A549 (cell line): ENCODE data around the gene SPDYC. TPM values are rescaled to one million over a fixed set of nuclear protein-coding genes. Genes with fewer than 3 reads are reported as not detected.

Experiments
- ATAC-seq, 2 experiments: fragments of 200-7000 bp in 1 of 2; fragments of >200 bp in 1 of 2; cut with Nextera tagmentation in 1 of 2; cut with Tn5 transposase in 1 of 2; 3 replicates each; pipeline versions ENCODE4 v1.8.0 to v1.9.1; 2018 to 2020; ENCODE audit warnings: mild to moderate bottlenecking in 1 of 2, moderate library complexity in 1 of 2
- CTCF ChIA-PET: fragments of 300-600 bp; sonication (Branson Sonifier 250); formaldehyde crosslinking; extraction: SDS; loops from one replicate; lab custom pipeline; 2021; ENCODE audit warnings: antibody characterized with exemption, inconsistent platforms; lab: Yijun Ruan, JAX
- POLR2A ChIA-PET: fragments of 350-600 bp; formaldehyde crosslinking; extraction: SDS; loops from one replicate; lab custom pipeline; 2021; ENCODE audit warnings: antibody characterized with exemption, inconsistent platforms; lab: Yijun Ruan, JAX
- DNase-seq, 2 experiments: peaks; one replicate each; pipeline versions ENCODE4 v3.0.0 to v3.0.0-alpha.2; 2011 to 2016; ENCODE audit warnings: low read depth in 1 of 2, low spot score in 1 of 2
- FAIRE-seq: peaks from 2 replicates; lab custom pipeline; 2011; peaks lifted over from hg19 to GRCh38; lab: Jason Lieb, UNC
- H3K27ac ChIP-seq, 2 experiments: fragments of >200 bp; sonication (Bioruptor Twin); formaldehyde crosslinking; 3 replicates each; pipeline ENCODE4 v1.5.1; 2016 to 2017
- H3K4me1 ChIP-seq: fragments of >200 bp; sonication (Bioruptor Twin); formaldehyde crosslinking; 3 replicates; pipeline ENCODE4 v1.6.1; 2016
- H3K4me2 ChIP-seq: fragments of >200 bp; sonication (Bioruptor Twin); formaldehyde crosslinking; 3 replicates; pipeline ENCODE4 v1.6.1; 2016
- H3K4me3 ChIP-seq: fragments of >200 bp; sonication (Bioruptor Twin); formaldehyde crosslinking; 3 replicates; pipeline ENCODE4 v1.5.1; 2016
- H3K9me3 ChIP-seq: fragments of >200 bp; sonication (Bioruptor Twin); formaldehyde crosslinking; 3 replicates; pipeline ENCODE4 v1.6.1; 2016
- CBX8 ChIP-seq: fragments of 200-600 bp; sonication (generic); IDR thresholded peaks from 2 replicates; pipeline ENCODE4 v1.6.1; 2016
- EHMT2 ChIP-seq: fragments of 200-600 bp; sonication (generic); IDR thresholded peaks from 2 replicates; pipeline ENCODE4 v1.6.1; 2016; ENCODE audit warnings: antibody characterized with exemption, low read depth, mild to moderate bottlenecking, moderate library complexity
- FOSB ChIP-seq: fragments of 250-450 bp; sonication (Bioruptor Pico); IDR thresholded peaks from 2 replicates; pipeline ENCODE4 v1.5.0; 2020; ENCODE audit warnings: mild to moderate bottlenecking, moderate library complexity
- FOSL2 ChIP-seq, 2 experiments: fragments of 450-650 bp in 1 of 2; fragments of >200 bp in 1 of 2; sonication (Bioruptor Twin) in 1 of 2; formaldehyde crosslinking; IDR thresholded peaks; 2 replicates each; pipeline versions ENCODE4 v1.5.0 to v1.6.1; 2016 to 2020; ENCODE audit warnings: mild to moderate bottlenecking in 1 of 2, moderate library complexity in 1 of 2
- HOXA7 ChIP-seq: fragments of 250-450 bp; sonication (Bioruptor Pico); IDR thresholded peaks from 2 replicates; pipeline ENCODE4 v1.5.0; 2020; ENCODE audit warnings: mild to moderate bottlenecking, moderate library complexity
- MAZ ChIP-seq: fragments of 150-350 bp; IDR thresholded peaks from 2 replicates; pipeline ENCODE4 v1.6.1; 2014; ENCODE audit warnings: antibody characterized with exemption, low read depth, low read length, borderline replicate concordance
- NR3C1 ChIP-seq: fragments of >200 bp; sonication (Bioruptor Twin); formaldehyde crosslinking; IDR thresholded peaks from 3 replicates; pipeline ENCODE4 v1.6.1; 2017
- POLR2A ChIP-seq: IDR thresholded peaks from 2 replicates; pipeline ENCODE4 v1.6.1; 2012; ENCODE audit warnings: mild to moderate bottlenecking, low read length
- RFX5 ChIP-seq: fragments of 450-650 bp; IDR thresholded peaks from 2 replicates; pipeline ENCODE4 v1.7.1; 2014; ENCODE audit warnings: antibody characterized with exemption, mild to moderate bottlenecking, moderate library complexity
- RNF2 ChIP-seq: fragments of 200-600 bp; sonication (generic); IDR thresholded peaks from 2 replicates; pipeline ENCODE4 v1.6.1; 2016; ENCODE audit warnings: low read depth, mild to moderate bottlenecking, antibody characterized with exemption, moderate library complexity, borderline replicate concordance
- TFCP2L1 ChIP-seq: fragments of 250-450 bp; sonication (Bioruptor Pico); IDR thresholded peaks from 2 replicates; pipeline ENCODE4 v1.5.0; 2021; ENCODE audit warnings: mild to moderate bottlenecking
- TP53 ChIP-seq: fragments of 250-450 bp; sonication (Bioruptor Pico); IDR thresholded peaks from 2 replicates; pipeline ENCODE4 v1.5.0; 2021; ENCODE audit warnings: mild to moderate bottlenecking, moderate library complexity
- ZFP36 ChIP-seq: fragments of 450-650 bp; IDR thresholded peaks from 2 replicates; pipeline ENCODE4 v1.6.1; 2014; ENCODE audit warnings: borderline replicate concordance; ENCODE audit not compliant: partially characterized antibody
- ZSCAN20 ChIP-seq: fragments of 250-450 bp; sonication (Bioruptor Pico); IDR thresholded peaks from 2 replicates; pipeline ENCODE4 v1.8.0; 2022; ENCODE audit warnings: mild to moderate bottlenecking, moderate library complexity
- WGBS: methylation state at CpG from one replicate; pipeline ENCODE4 v1.1.6; 2017; ENCODE audit errors: missing lambda C conversion rate; 5-methylcytosine and 5-hydroxymethylcytosine counted together
- polyA plus RNA-seq, 4 experiments: library from polyadenylated mRNA; depleted of rRNA in 3 of 4; stranded (reverse); fragments of >200 nt; fragmentation: RNase III in 1 of 4; extraction: RNeasy Plus Mini Kit Qiagen cat#74134 plus additional on column Dnase treatment in 1 of 4; gene quantifications; 2 replicates in 3 of 4; 3 replicates in 1 of 4; pipeline ENCODE4 v1.2.3, GENCODE V29; 2011 to 2017
- TF ChIP-seq, protein P1 (sequence below): fragments of 200-600 bp; sonication (generic); IDR thresholded peaks from 2 replicates; pipeline ENCODE4 v1.6.1; 2016; ENCODE audit warnings: antibody characterized with exemption, mild to moderate bottlenecking, moderate library complexity
- TF ChIP-seq, protein P2 (sequence below): fragments of >200 bp; sonication (Bioruptor Twin); formaldehyde crosslinking; IDR thresholded peaks from 3 replicates; pipeline ENCODE4 v1.5.1; 2016

Gene SPDYC
- polyA plus RNA-seq, 2 of the 4 experiments (the other 2 are of a cell fraction): not detected

DNA sequence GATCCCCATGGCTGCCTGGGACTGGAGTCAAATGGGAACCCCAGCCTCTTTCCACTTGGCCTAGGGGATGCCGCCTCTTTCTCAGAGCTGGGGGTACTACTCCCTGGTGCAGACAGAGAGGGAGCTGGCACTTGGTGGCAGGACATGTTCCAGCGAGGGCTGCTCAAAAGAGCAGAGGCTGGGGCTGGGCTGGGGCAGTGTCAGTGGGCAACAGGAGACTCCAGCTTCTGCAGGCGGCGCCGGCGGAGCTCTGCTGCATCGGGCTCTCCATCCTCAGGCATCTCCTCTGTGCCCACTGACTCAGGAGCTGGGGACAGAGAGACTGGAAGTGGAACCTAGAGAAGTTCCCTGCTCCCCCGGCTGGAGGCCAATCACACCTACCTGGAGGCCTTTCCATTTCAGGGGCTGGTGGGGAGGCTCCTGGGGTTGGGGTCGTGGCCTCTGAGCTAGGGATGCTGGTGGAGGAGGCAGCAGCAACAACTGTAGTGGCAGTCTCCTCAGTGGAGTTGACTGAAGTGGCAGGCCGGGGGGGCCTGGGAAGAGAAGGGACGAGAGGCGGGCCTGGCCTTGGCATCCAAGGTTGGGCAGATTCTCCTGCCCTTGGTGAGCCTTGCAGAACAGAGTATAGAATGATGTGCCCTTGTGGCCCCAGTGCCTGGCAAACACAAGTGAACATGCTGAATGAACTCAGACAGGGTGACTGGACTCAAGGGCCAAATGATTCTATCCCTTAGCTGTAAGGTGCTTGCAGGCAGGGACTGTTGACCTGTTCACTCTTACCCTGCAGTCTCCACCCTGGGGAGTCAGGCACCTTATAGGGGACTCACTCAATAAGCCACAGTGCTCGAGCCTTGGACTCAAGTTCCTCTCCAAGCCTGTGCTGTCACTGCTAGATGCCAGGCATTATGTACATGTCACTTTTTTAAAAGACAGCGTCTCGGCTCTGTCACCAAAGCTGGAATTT lies 41.6 kb upstream of the SPDYC start:
- peaks cover 9% of the 10 kb centered on the region for H3K4me1 ChIP-seq
- WGBS: 87% methylated on average over 12 of the region's 15 CpGs
- DNase-seq (no peak), ATAC-seq (no peak), FAIRE-seq (no peak)
- no peak overlapping the region for H3K27ac ChIP-seq
- ChIA-PET POLR2A (interaction anchor here (1.4 kb wide), 1 partner anchor 17 kb away, joined by 3 read pairs; the partner anchor contains the start of gene TM7SF2), CTCF (interaction anchor here (0.6 to 7.3 kb wide), 9 partner anchors 9 to 152 kb away, joined by 3 to 75 read pairs (median 3); partner anchors contain the start of genes FAU, MRPL49 and ZNHIT2)
- no peaks in the 10 kb centered on the region for H3K9me3 ChIP-seq
- H3K4me3 ChIP-seq: no peak overlapping the region
- TF ChIP-seq RFX5 (no peak), TP53 (CRISPR knock-in tag) (no peak), FOSB (CRISPR knock-in tag) (no peak), HOXA7 (CRISPR knock-in tag) (no peak), CBX8 (no peak), ZSCAN20 (CRISPR knock-in tag) (no peak), RNF2 (no peak), ZFP36 (no peak), FOSL2 (IDR thresholded peaks at IDR 0.05) (no peak), FOSL2 (CRISPR knock-in tag; IDR thresholded peaks at IDR 0.05) (no peak), TFCP2L1 (CRISPR knock-in tag) (no peak)
- TF ChIP-seq, protein P1, sequence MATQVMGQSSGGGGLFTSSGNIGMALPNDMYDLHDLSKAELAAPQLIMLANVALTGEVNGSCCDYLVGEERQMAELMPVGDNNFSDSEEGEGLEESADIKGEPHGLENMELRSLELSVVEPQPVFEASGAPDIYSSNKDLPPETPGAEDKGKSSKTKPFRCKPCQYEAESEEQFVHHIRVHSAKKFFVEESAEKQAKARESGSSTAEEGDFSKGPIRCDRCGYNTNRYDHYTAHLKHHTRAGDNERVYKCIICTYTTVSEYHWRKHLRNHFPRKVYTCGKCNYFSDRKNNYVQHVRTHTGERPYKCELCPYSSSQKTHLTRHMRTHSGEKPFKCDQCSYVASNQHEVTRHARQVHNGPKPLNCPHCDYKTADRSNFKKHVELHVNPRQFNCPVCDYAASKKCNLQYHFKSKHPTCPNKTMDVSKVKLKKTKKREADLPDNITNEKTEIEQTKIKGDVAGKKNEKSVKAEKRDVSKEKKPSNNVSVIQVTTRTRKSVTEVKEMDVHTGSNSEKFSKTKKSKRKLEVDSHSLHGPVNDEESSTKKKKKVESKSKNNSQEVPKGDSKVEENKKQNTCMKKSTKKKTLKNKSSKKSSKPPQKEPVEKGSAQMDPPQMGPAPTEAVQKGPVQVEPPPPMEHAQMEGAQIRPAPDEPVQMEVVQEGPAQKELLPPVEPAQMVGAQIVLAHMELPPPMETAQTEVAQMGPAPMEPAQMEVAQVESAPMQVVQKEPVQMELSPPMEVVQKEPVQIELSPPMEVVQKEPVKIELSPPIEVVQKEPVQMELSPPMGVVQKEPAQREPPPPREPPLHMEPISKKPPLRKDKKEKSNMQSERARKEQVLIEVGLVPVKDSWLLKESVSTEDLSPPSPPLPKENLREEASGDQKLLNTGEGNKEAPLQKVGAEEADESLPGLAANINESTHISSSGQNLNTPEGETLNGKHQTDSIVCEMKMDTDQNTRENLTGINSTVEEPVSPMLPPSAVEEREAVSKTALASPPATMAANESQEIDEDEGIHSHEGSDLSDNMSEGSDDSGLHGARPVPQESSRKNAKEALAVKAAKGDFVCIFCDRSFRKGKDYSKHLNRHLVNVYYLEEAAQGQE: no peak
- TF ChIP-seq, protein P2, sequence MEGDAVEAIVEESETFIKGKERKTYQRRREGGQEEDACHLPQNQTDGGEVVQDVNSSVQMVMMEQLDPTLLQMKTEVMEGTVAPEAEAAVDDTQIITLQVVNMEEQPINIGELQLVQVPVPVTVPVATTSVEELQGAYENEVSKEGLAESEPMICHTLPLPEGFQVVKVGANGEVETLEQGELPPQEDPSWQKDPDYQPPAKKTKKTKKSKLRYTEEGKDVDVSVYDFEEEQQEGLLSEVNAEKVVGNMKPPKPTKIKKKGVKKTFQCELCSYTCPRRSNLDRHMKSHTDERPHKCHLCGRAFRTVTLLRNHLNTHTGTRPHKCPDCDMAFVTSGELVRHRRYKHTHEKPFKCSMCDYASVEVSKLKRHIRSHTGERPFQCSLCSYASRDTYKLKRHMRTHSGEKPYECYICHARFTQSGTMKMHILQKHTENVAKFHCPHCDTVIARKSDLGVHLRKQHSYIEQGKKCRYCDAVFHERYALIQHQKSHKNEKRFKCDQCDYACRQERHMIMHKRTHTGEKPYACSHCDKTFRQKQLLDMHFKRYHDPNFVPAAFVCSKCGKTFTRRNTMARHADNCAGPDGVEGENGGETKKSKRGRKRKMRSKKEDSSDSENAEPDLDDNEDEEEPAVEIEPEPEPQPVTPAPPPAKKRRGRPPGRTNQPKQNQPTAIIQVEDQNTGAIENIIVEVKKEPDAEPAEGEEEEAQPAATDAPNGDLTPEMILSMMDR: no peak
- no peak overlapping the region for H3K4me2 ChIP-seq

DNA sequence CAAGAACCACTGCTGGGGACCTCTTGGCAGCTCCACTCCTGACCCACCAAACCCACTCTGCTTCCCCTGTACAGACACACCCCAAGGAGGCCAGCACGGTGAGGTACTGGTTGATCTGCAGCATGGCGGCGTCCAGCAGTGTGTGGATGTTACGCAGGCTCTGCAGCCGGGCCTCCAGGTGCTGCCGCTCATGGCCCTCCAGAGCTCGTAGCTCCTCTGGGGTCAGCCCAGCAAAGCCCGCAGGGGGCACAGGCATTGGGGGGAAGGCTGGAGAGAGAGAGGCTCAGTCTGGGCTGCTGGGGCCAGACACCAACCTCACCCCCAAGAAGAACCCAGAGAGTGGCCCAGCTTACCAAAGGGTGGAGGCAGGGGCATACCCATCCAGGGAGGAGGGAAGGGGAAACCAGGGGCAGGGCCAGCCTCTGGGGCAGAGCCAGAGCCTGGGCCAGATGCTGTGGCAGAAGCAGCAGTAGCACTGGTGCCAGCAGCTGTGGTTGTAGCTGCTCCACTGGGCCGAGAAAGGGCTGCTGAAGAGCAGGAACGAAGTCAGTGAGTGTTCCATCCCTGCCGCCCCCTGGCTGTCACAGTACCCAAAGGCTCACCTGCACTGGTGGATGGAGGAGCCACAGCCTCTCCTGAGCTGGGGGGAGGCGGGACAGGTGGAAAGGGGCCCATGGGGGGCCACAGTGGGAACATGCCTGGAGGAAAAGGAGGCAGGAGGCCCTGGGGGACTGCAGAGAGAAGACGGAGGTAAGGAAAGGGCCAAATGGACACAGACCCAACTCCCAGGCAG lies 40.2 kb upstream of the SPDYC start:
- 85% methylated on average over 8 of the region's 13 CpGs for WGBS
- FAIRE-seq (no peak), DNase-seq (no peak)
- H3K4me3 ChIP-seq: no peak overlapping the region
- H3K9me3 ChIP-seq: no peaks in the 10 kb centered on the region
- no peak overlapping the region for H3K27ac ChIP-seq
- H3K4me2 ChIP-seq: no peak overlapping the region
- TF ChIP-seq, protein P1: no peak
- TF ChIP-seq EHMT2: no peak
- no peak for TF ChIP-seq ZSCAN20 (CRISPR knock-in tag)
- TF ChIP-seq FOSL2 (IDR thresholded peaks at IDR 0.05): no peak
- TF ChIP-seq FOSL2 (CRISPR knock-in tag; IDR thresholded peaks at IDR 0.05): no peak
- TF ChIP-seq MAZ: no peak
- no peak for TF ChIP-seq NR3C1
- no peak for TF ChIP-seq POLR2A
- TF ChIP-seq, all 56 proteins: peak for 0
- POLR2A ChIA-PET: interaction anchor here (1.1 to 2.1 kb wide), 2 partner anchors 8 to 18 kb away, joined by 3 to 14 read pairs; partner anchors contain the start of genes FAU, MRPL49 and TM7SF2
- ATAC-seq: no peak
- CTCF ChIA-PET: interaction anchor here (1.1 to 7.3 kb wide), 6 partner anchors 10 to 125 kb away, joined by 3 to 75 read pairs (median 6); partner anchors contain the start of genes FAU, MRPL49, TM7SF2 and ZNHIT2
- H3K4me1 ChIP-seq: peaks cover 9% of the 10 kb centered on the region
